Measurements from ENCODE around the gene SLC16A11.

DNA sequence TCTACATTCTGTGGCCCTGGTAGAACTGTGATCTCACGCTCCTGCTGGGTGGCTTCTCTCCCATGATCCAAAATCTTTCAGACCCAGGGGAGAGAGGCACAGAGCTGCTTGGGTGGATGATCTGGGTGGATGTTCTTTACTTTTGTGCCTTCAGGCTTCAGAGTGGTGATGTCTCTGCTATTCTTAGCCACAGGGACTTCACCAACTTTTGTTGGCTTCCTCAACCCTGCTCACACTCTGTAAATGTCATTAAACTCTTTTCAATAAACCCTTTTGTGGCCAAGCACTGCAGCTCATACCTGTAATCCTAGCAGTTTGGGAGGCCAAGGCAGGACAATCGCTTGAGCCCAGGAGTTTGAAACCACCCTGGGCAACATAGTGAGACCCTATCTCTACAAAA, 28.5 kb upstream of the SLC16A11 start:
- TF ChIP-seq POLR2A (IDR thresholded peaks at IDR 0.05; ENCODE audit: low read depth, low read length) (no peak), TAF1 (IDR thresholded peaks at IDR 0.05; ENCODE audit: borderline replicate concordance, low read depth, low read length) (no peak)
